Suprapubic skin (tissue), 3 donors: Measurements from ENCODE around the gene NACAD.

Experiments used
- POLR2A ChIP-seq, 2 donors: fragments of 450-650 bp; IDR thresholded peaks; one replicate each; pipeline ENCODE4 v1.6.1; 2017; ENCODE audit warnings: antibody characterized with exemption in 2 of 2, mild to moderate bottlenecking in 2 of 2, moderate library complexity in 2 of 2
- TF ChIP-seq, protein P1 (sequence below), 2 donors: fragments of 200-600 bp in 1 of 2; fragments of 450-650 bp in 1 of 2; sonication (generic) in 1 of 2; IDR thresholded peaks; one replicate each; pipeline ENCODE4 v1.5.1; 2016 to 2019; ENCODE audit warnings: antibody characterized with exemption in 2 of 2, mild to moderate bottlenecking in 1 of 2, moderate library complexity in 1 of 2

DNA sequence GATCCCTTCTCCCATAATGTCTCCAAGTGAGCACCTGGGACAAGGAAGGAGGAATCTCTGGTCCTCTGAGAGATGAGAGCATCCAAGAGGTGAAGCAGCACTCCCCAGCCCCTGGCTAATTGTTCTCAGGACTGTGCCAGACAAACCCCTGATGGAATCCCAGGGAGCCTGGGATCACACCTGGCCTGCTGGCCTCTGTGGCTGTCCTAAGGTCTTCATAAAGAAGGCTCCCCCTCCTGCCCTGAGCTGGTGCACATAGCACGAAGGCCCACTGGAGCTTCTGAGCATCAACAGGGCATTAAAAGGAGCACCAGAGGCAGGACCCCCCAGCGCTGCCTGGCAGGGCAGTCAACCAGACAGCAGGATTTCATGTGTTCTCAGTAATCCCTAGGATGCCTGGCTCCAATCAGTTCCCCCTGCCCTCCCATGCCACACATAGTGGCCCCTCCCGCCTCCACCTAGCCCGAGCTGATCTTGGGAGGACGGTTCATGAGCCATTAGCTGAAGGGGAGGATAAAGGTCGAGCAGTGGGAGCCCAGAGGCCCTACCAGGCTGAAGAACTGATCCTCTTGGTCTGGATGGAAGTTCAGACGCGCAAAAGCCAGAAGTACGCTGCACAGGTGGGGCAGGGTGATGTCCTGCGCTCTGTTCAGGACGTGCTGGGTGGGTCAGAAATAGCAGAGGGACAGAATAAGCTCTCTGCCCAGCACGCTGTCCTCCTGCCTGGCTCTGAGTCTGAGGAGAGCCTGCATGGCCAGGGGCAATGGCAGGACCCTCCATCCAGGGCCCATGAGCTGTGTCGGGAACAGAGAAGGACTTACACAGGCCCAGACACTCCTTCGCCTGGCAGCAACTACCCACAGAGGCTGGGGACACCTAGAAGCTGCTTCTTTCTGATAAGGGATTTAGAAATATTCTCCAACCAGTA lies 14.3 kb upstream of the NACAD start:
- TF ChIP-seq POLR2A (IDR thresholded peaks at IDR 0.05): no peak
- TF ChIP-seq, protein P1, sequence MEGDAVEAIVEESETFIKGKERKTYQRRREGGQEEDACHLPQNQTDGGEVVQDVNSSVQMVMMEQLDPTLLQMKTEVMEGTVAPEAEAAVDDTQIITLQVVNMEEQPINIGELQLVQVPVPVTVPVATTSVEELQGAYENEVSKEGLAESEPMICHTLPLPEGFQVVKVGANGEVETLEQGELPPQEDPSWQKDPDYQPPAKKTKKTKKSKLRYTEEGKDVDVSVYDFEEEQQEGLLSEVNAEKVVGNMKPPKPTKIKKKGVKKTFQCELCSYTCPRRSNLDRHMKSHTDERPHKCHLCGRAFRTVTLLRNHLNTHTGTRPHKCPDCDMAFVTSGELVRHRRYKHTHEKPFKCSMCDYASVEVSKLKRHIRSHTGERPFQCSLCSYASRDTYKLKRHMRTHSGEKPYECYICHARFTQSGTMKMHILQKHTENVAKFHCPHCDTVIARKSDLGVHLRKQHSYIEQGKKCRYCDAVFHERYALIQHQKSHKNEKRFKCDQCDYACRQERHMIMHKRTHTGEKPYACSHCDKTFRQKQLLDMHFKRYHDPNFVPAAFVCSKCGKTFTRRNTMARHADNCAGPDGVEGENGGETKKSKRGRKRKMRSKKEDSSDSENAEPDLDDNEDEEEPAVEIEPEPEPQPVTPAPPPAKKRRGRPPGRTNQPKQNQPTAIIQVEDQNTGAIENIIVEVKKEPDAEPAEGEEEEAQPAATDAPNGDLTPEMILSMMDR (IDR thresholded peaks at IDR 0.05): no peak
